ENCODE measurements around the gene PABPC4L.

GRCh38 chr4:134147941-134148340 is 53.6 kb downstream of the PABPC4L start:
- TF ChIP-seq EZH2 (optimal IDR thresholded peaks at IDR 0.05; ENCODE audit: low read depth, low read length) (no peak), CTCF (IDR thresholded peaks at IDR 0.05; ENCODE audit: low read length) (no peak)
